Activated CD8-positive, alpha-beta memory T cell treated with anti-CD3 and anti-CD28 coated beads, Interleukin-2, amount 50 U/mL, for 1 hour (primary cell): Measurements from ENCODE around the gene PHF2.

ENCODE experiments used
- DNase-seq: peaks from one replicate; pipeline ENCODE4 v3.0.0-alpha.2; 2020; ENCODE audit errors: extremely low read depth

Gene PHF2

GRCh38 chr9:93601063-93601462 lies 24.7 kb downstream of the PHF2 start:
- DNase-seq = no peak

DNA sequence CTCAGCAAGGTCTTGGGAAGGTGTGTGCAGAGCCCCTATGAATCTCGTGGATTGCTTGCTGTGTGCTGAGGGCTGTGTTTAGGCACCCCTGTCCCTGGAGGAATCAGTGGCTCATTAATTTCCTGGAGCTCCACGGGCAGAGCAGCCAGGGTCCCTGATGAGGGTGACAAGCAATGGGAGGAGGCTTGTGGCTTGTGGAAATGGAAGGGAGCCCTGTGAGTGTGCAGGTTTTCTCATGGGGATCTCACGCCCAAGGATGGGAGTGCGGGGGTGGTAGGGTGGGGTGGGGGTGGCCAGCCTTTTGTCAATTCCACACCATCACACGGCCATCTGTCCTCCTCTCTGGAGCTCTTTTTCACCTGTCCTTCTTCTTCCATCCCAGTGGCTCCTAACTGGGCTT lies 25.3 kb downstream of the PHF2 start:
- no peak for DNase-seq

GRCh38 chr9:93603011-93603410 lies 26.6 kb downstream of the PHF2 start:
- DNase-seq = no peak

GRCh38 chr9:93603906-93604326 lies 27.5 kb downstream of the PHF2 start:
- no peak for DNase-seq

DNA sequence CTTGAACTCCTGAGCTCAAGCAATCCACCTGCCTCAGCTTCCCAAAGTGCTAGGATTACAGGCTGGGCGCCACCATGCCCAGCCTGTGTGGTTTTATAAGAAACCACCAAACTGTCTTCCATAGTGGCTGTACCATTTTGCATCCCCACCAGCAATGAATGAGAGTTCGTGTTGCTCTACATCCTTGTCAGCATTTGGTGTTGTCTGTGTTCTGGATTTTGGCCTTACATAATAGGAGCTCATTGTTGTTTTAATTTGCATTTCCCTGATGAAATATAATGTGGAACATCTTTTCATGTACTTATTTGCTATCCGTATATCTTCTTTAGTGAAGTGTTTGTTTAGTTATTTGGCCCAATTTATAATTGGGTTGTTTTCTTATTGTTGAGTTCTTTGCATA lies 29.8 kb downstream of the PHF2 start:
- no peak for DNase-seq

- DNase-seq = no peak
Observed at GRCh38 chr9:93610206-93610605, 33.8 kb downstream of the PHF2 start.

DNA sequence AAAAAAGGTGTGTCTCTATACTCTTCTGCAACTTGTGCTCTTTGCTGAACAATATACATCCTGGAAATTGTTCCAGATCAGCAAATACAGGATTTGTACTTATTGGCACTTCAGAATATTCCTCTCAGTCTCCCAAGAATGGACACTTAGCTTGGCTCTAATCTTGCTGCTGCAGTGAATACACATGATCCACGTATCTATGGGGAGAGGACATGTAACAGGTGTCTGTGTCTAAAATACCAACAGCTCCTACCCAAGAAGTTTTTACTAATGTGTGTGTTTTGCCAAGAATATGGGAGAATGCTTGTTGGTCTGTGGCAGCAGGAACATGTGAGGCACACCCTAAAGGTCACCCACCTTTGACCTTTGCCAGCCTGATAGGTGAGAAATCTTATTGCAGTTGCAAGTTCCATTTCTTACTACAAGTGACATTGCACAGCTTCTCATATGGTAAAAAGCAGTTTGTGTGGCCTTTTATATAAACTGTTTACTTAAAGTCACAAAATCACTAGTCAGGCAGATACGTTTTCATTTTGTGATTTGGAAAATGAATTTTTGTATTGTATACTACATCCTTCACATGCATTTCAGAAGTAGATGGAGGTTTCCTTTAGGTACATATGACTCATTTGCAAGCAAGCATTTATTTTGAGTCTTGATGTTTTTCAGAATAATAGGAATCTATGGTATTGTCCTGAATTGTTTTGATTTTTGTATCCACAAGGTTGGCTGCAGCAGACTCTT lies 35.8 kb downstream of the PHF2 start:
- DNase-seq = no peak

DNA sequence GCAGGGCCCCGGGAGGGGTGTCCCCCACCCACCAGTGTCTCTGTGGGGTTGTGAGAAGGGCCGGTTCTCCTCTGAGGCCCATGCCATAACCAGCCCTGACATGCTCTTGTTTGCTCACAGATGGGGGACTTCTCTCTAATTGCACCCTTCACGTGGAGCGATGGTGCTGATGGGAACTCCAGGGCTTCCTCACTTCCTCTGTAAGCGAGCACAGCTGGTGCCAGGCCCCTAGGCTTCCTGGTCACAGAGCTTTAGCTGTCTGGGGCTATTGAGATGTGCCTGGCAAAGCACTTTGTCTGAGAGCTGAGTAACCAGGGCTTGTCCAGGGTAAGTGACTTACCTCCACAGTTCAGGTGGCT lies 36.4 kb downstream of the PHF2 start:
- no peak for DNase-seq

GRCh38 chr9:93613174-93613573 lies 36.8 kb downstream of the PHF2 start:
- DNase-seq = no peak

- DNase-seq = no peak
Observed at GRCh38 chr9:93613791-93614190, 37.4 kb downstream of the PHF2 start.

GRCh38 chr9:93614830-93615468 lies 38.6 kb downstream of the PHF2 start:
- DNase-seq = no peak

DNA sequence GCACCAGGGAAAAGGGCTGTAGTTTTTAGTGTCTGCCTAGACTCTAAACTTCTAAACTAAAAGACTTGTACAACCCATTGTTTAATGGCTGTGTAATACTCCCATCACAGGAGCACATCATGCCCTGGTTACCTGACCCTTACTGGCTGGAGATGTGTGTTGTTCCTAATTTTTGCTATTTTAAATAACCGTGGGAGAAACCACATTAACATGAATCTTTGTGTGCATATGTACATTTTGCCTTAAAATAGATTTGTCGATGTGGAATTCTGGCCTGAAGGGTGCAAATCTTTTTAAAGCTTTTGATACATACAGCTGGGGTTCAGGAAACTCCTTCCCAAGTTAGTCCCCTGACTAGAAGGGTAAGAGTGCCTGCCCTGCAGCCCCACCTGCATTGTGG lies 39.7 kb downstream of the PHF2 start:
- no peak for DNase-seq

GRCh38 chr9:93617273-93617672 lies 40.9 kb downstream of the PHF2 start:
- no peak for DNase-seq

- no peak for DNase-seq
Observed at GRCh38 chr9:93619272-93619775, 42.9 kb downstream of the PHF2 start.

DNA sequence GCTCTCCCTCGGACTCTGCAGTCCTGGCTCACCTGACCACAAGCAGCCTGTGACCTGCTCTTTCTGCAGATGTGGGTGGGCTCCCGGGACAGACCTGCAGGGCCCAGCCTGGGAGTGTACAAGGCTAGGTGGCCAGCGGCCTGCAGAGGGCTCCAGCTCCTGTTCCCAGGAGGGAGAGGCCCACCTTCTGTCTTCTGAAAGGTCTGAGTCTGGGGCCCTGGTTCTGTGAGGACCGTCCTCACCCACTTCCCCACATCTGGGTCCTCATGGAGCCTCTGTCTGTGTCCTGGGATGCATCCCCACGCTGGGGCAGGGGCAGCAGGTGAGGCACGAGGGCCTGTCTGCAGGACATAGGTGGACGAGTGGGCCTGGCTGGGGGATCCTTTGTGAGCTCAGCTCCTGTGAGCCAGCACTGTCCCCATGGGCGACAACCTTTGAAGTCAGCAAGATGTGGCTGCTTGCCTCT lies 43.7 kb downstream of the PHF2 start:
- no peak for DNase-seq

GRCh38 chr9:93620881-93621820 lies 44.8 kb downstream of the PHF2 start:
- no peak for DNase-seq

- no peak for DNase-seq
Observed at GRCh38 chr9:93621922-93622321, 45.5 kb downstream of the PHF2 start.

- no peak for DNase-seq
Observed at GRCh38 chr9:93622691-93623090, 46.3 kb downstream of the PHF2 start.

- DNase-seq = no peak
Observed at GRCh38 chr9:93623753-93624152, 47.4 kb downstream of the PHF2 start.

GRCh38 chr9:93624431-93624834 lies 48.0 kb downstream of the PHF2 start:
- no peak for DNase-seq

DNA sequence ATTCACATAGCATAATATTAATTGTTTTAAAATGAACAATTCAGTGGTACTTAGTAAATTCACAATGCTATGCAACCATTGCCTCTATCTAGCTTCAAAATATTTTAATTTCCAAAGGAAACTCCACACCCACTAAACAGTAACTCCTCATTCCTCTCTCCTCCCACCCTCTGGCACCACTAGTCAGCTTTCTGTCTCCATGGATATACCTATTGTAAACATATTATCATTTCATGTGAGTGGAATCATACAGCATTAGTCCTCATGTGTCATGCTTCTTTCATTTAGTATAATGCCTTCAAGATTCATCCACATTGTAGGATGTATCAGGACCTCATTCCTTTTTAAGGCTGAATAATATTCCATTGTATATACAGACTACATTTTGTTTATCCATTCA lies 48.6 kb downstream of the PHF2 start:
- no peak for DNase-seq

GRCh38 chr9:93629920-93630319 lies 53.5 kb downstream of the PHF2 start:
- DNase-seq = no peak
